NCI-H69 (cell line): ENCODE measurements around the gene ALLC.

Experiments used
- DNase-seq: peaks from one replicate; lab custom pipeline; 2025; lab: John Stamatoyannopoulos, UW

The ALLC gene

DNA sequence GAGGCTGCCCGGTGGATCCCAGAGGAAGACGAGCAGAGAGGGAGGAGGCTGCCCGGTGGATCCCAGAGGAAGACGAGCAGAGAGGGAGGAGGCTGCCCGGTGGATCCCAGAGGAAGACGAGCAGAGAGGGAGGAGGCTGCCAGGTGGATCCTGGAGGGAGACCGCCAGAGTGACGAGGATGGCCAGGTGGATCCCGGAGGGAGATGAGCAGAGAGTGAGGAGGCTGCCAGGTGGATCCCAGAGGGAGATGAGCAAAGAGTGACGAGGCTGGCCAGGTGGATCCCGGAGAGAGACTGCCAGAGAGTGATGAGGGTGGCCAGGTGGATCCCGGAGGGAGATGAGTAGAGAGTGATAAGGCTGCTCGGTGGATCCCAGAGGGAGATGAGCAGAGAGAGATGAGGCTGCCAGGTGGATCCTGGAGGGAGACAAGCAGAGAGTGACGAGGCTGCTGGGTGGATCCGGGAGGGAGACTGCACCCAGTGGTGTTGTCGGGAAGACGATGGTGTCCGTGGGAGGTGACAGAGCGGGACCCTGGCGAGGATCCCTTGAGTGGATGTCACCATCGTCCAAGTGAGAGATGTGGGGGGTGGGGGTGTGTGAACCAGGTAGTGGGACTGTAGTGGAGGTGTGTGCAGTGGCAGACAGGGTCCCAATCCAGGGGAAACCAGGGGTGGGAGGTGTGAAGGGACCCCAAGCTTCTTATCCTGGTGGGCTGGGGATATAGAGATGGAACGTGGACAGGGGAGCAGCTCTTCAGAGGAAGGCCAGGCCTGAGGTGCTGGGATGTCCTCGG, 67.7 kb downstream of the ALLC start:
- no peak for DNase-seq

DNA sequence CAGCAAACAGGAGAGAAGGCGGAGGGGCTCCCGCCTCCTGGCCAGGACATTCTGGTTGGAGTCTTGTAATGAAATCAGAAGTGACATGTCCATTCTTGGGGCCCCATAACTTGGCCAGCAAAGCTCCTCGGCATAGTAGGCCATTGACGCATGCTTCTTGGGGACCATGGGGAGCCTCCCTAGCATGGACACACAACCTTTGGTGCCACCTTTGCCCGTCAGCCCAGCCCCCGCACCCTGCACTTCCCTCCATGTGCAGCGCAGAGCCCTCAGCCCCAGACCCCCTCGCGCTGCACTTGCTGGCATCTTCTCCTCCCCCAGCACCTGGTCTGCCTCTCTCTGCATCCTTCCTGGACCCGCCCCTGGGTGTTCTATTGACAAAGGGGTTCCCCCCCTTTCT, 68.5 kb downstream of the ALLC start:
- DNase-seq = no peak

DNA sequence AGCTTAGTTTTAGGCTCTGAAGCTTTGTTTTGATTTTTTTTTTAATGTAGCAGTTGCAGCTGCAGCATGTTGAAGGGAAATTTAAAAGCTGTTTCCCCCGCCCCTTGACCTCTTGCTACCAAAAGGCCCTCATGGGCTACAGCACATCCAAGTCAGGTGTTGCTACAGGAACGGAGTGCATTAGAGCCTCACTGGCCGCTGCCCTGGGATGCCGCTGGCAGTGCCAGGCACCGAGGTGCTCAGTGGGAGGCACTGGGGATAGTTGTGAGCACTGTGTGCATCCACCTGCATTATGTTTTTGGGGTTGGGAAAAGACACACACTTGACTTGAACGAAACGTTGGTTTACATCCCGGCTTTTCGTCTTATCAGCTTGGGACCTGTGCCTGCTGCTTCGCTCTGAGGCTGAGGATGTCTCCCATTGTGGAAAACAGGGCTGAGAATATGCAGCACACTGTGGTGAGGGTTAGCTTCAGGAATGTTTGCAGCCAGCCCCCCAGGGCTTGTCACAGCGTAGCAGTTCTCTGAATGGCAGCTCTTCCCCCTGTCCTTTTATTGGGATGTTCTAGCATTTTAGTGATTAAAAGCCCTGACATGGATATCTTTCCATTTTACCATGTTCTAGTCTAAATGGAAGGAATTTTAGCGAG, 69.5 kb downstream of the ALLC start:
- DNase-seq = no peak

DNA sequence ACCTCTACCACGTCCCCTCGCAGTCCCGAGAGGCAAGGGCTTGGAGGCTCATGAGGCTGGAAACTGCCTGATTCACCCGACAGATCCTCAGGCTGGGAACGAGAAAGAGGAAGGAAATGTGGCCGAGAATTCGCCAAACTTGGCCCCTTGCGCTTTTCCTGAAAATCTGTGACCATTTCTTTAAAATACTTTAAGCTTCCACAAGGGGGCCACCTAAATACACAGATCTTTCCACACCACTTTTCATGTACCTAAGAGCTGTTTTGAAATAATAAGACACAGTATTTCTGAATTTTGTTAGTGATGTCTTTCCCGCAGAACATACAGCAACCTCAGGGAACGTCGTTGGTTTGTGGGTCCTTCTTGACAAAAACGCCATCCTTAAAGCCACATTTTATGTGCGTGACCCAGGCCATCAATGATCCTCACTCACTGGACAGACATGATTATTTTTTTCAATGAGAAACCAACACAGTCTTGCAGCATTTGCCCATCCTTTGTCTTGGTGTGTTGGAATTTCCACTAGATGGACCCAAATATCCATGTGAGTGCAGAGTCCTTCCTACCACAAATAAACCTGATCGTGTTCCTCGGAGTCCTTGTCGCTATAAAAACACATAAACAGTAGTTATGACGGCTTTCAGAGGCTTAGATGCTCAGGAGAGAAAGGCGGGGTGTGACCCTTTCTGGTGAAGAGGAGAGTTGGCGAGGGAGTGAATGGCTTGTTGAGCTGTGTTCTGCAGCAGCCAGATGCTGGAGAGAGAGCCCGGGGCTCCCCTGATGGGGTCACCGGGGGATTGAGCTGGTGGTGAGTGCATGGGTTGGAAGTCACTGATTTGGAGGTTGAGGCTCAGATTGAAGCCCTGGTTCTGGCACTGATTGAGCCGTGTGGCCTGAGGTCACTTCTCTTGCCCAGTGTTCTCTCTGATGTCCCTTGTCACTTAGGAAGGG, 70.4 kb downstream of the ALLC start:
- DNase-seq = peak; percentile 35

DNA sequence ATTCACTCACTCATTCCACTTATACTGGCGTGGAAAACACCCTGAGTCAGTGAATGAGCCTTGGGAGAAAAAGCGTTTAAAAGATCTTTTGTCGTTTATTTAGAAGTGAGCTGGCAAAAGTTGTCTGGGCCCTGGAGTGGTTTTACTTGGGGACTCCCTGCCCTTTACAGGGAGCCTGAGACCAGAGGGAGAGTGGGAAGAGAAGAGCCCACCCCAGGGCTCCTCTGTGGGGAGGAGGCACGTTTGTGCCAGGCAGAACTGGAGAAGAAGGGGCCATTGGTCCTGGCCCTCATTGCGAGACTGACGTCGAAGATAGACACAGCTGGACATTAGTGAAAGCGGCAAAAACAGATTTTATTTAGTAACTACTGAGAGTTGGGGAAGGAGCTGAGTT, 71.1 kb downstream of the ALLC start:
- DNase-seq = no peak

DNA sequence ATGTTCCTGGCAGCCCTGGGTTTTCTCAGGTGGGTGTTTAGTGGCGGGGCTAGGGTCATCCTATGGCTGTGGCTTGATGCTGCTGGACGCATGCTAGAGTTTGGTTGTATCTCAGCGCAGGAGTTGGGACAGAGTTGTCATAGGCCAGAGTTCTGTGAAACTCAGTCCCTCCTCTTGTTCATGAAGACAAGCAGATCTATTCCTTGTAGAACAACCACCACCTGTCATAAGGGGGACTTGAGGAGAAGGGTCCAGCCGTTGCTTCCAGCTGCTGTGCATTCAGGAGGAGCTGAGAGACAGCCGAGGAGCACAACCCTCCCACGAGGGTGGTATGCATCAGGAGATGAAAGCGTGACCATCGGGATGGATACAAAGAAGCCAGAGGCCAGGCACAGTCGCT, 71.8 kb downstream of the ALLC start:
- DNase-seq = no peak

DNA sequence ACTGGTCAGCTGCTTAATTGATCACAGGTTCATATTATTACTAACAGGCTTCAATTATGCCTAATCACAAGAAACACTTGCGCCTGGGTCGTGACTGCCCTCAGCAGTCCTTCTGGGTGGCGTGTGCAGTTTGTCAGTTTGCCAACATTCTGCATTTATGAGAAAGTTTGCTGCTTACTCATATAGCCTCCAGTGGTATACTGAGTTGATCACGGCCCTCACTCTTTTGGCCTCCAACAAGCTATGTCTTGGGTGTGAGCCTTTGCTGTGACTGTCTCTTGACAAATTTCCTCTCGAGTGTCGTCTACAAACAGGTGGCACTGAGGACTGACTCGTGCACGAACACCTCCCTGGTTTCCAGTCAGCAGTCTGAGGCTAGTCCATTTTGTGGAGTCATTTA, 72.6 kb downstream of the ALLC start:
- no peak for DNase-seq

DNA sequence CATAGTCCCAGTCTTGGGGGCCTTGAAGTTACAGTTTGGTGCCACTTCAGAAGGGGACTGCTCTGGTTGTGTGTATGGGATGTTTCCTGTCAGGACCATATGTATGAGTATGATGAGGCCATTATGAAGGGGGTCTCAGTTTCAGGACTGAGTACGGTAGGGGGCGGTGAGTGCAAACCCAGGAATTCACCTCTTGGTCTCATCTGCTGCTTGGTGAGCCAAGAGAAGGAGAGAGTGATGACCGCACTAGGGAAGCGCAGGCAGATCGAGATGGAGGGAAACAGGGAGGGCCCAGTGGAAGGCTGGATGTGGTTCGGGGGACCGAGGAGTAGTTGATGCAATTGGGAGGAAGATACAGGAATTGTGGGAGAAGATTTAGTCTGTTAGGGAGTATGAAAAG, 73.8 kb downstream of the ALLC start:
- no peak for DNase-seq

DNA sequence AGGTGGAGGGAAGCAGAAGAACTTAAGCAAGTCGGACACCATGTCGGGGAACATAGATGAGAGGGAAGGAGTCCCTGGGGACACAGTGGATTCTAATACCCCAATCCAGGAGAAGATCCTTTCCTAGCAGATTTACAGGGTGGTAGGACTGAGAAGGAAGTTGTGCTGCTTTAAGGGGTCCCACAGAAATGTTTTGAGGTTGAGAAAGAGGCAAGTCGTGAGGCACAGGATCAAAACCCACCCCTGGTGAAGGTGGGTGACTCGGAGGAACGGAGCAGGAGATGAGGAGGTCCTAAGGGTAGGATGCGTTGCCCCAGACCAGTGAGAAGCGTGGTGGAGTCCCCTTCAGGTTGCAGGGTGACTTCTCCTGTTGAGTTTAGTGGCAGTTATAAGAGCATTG, 78.1 kb downstream of the ALLC start:
- DNase-seq = no peak

DNA sequence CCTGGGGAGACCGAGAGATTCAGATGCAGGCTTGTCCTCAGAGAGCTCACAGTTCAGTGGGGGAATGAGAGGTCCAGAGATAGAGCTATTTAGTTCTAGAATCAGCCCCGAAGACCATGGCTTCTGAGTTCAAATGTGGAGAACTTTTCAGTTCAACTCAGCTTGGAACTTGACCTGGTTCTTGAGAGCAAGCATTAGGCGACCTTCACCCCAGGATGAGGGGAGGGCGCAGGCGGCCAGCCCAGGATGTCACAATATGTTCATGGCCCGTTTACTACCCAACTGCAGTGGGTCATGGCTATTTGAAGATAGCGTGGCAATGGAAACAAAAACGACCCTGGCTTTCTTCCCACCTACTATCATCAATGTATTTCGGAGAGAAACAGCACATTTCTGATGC, 79.1 kb downstream of the ALLC start:
- DNase-seq = no peak

DNA sequence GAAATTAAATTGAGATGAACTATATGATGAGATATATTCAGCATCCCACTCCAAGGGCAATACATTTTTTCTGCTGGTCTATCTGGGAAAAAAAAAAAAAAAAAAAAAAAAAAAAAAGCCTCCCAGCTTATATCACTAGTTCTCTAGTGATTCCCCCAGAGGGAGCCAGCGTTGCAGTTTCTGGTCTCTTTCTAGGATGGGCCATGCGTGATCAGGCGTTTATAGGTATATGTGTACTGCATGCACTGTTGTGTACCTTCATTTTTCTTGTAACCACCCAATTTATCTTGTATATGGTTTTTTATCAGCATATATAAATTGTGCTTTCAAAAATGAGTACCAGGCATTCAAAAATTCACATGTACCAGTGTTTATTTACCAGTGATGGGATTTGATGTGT, 80.5 kb downstream of the ALLC start:
- DNase-seq = peak; percentile 40

DNA sequence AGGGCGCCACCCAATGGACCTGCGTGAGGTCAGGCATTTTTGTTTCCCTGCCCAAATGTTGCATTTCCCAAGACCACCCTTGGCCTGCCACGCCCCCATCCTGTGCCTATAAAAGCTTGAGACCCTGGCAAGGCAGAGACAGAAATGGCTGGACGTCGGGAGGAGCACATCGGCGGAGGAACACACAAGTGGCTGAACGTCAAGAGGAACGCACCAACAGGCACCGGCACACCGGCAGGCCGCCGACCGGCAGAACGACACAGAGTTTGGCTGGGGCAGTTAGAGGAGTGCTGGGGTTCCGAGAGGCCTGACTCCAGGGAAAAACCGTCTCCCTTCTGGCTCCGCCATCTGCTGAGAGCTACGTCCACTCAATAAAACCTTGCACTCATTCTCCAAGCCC, 81.3 kb downstream of the ALLC start:
- no peak for DNase-seq

DNA sequence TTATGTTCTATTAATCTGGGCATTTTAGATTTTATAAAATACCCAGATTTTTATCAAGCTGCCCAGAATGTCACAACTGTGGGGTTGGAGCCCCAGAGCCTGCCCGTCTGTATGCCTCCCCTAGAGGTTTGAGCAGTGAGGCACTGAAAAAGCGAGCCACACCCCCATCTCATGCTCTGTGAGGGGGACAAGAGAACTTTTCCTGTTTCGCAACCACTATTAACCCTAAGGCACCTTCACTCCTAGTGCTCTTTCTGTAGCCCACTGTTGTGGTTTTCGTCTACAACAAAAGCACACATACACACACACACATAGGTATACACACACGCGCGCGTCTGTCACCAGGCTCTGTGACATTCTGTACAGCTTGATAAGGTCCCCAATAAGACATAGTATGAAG, 83.4 kb downstream of the ALLC start:
- no peak for DNase-seq

DNA sequence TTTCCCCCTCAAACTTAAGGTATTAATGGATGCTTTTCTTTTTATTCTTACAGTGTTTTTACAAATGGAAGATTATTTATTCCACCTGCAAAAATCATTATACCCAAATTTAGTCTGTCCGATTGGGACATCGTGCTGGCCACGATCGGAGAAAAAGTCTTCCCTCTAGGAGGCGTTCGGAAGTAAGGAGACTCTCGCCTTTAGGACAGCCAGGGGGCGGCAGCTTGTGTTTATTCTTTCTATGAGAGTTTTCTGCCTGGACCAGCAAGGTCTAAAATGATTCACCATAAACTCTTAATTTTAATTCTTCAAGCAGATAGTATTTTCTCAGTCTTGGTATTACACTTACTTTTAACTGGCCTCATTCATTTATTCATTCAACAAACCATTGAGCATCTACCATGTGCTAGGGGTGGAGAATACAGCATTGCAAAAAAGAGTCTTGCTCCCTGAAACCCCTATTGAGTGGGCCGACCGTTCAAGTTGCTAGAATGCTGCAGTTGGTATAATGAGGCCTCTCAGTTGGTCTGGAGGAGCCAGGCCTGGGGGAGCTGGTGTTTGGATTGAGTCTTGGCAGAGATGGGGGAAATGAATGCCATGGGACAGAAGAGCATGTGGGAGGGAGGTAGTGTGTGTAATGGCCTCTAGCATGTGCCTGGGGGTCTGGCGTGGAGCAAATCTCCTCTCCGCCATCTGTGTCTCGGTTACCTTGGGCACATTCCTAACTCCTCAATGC, 84.0 kb downstream of the ALLC start:
- no peak for DNase-seq

DNA sequence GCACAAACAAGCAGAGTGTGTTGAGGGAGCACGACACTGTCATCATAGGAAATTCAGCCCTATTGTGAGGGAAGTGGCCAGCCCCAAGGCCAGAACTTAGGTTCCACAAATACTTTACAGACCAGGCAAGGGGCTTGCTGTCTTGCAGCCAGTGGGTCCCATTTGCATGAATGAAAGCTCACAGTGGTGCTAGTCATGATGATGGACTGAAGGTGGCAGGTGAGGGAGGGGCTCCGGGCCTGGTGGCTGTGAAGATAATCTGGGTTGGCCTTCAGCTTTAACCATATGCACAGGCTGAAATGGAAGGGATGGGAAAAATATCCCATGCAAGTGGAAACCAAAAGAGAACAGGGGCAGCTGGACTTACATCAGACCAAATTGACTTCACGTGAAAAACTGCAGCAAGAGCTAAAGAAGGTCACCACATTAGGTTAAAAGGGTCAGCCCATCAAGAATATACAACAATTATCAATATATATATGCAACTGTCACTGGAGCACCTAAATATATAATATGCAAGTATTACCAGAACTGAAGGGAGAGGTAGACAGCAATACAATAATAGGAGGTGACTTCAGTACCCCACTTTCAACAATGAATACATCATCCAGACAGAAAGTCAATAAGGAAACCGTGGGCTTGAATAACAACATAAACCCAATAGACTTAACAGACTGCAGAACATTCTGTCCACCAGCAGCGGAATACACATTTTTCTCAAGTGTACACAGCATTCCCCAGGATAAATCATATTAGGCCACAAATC, 84.9 kb downstream of the ALLC start:
- no peak for DNase-seq

DNA sequence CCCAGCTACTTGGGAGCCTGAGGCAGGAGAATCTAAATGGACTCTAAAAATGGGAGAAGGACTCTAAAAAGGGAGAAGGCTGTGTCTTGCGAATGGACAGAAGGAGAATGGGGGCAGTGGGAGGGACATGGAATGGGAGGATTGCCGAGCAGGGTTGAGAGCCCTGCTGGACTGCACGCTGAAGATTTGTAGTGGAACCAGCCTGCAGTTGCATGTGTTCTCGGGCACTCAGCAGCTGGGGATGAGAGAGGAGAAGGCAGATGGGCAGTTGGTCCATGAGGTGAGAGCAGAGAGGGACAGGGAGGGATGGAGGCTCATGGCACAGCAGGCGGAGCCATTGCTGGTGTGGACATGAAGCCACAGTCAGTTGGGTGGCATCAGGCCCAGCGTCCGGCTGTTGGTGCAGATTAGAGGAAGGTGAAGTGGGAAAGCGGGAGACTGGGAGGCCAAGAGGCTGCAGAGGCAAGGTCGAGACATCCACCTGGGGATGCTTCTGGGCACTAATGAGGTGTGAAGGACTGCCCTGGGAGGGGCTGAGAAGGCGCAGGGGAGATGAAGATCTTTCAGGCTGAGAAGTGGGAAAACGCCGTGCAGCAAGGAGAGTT, 86.1 kb downstream of the ALLC start:
- no peak for DNase-seq

DNA sequence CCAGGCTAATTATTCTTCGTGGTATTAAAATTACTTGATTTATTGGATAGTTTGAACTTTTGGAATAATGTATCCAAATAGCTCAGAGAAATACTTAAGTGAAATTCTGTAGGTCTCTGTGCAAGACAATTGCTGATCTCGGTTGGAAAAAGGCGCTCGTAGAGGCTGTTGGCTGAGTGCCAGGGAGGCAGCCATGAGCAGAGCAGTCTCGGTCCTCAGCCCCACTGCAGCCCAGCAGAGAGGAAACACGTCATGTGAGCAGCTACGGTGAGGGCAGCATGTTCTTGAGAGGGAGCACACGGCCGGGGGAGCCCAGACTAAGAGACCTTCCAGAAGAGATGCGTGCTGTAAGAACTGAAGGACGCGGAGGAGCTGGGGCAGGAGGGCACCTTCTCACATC, 87.9 kb downstream of the ALLC start:
- no peak for DNase-seq

DNA sequence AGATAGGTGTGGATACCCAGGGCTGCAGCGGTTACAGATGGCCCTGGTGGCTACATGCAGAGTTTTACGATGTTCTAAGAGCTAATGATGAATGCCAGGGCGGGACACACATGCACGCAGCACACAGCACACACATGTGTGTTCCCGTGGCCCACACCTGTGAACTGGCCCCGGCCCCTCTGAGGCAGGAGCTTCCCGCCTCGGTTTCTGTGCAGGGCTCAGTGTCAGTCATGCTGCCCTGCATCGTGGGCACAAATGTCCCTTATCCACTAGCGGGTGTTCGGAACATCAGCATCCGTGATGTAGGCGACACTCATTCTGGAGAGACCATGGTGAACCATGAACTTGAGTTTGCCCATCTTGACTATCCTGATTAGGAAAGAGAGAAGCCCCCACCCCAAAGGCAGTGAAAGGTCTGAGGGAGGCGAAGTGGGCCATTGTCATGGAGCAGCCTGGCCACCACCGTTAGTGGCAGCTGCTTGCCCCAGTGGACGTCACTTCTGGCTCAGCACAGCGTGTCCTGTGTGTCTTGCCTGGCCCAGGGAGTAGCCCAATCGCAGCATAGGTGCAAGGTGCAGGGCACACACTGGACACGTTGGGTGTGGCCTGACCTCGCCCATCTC, 89.1 kb downstream of the ALLC start:
- DNase-seq = no peak

DNA sequence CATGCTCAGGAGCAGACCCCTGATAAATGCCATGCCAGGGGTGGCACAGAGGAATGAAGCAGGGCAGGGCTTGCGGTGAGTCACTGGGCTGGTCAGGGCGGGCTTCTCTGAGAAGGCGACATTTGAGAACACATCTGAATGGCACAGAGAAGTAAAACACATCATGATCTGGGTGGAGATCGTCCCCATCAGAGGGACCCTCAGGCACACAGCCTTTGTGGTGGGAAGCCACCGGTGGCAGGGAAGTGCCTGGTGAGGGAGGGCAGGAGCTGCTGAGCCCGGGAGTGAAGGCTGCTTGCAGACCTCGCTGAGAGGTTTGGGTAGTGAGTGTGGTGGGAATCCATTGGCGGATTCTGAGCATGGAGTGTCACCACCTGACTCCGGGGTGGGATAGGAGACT, 89.8 kb downstream of the ALLC start:
- no peak for DNase-seq

DNA sequence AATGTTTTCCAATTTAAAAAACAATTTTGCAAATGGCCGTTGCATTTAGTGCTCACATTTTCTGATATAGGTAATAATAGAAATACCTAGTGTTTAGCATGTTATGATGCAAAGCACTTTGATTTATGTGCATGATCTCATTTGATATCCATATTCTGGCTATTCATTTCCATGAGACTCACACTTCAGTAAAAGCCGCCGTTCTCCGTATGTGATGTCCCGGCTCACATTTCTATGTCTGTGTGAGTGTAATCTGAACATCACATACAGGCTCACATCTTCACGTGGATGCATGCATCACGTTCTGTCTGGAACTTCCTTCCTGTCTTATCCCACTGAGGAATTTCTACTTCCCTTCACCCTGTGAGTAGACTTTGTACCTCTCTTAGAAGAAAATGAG, 91.2 kb downstream of the ALLC start:
- DNase-seq = no peak
